ES-I3 (cell line): ENCODE measurements around the gene TWIST2.

Experiments
- H3K36me3 ChIP-seq: 2 replicates; pipeline ENCODE4 v1.6.1; 2013; ENCODE audit warnings: mild to moderate bottlenecking, low read length, control low read depth, moderate library complexity; ENCODE audit not compliant: insufficient read depth
- H3K4me1 ChIP-seq: 2 replicates; pipeline ENCODE4 v1.6.1; 2013; ENCODE audit warnings: mild to moderate bottlenecking, control low read depth, low read length; ENCODE audit not compliant: insufficient read depth
- H3K9ac ChIP-seq: 2 replicates; pipeline ENCODE4 v1.6.1; 2013; ENCODE audit warnings: low read depth, mild to moderate bottlenecking, low read length, moderate library complexity
- H3K9me3 ChIP-seq: 2 replicates; pipeline ENCODE4 v1.6.1; 2013; ENCODE audit warnings: mild to moderate bottlenecking, low read length, moderate library complexity; ENCODE audit not compliant: control insufficient read depth, insufficient read depth

TWIST2 gene

GRCh38 chr2:238900511-238900910, 52.6 kb downstream of the TWIST2 start:
- Histone ChIP-seq H3K4me1 (peaks cover 11% of the 10 kb centered on the region; the same call in 1 of the 2 replicates), H3K9me3 (no peaks in the 10 kb centered on the region), H3K36me3 (no peaks in the 10 kb centered on the region), H3K9ac (no peak overlapping the region)

GRCh38 chr2:238901461-238902057, 53.7 kb downstream of the TWIST2 start:
- no peak overlapping the region for H3K9ac ChIP-seq
- no peaks in the 10 kb centered on the region for H3K36me3 ChIP-seq
- H3K4me1 ChIP-seq = peaks cover 3% of the 10 kb centered on the region; the same call in 1 of the 2 replicates
- no peaks in the 10 kb centered on the region for H3K9me3 ChIP-seq

- Histone ChIP-seq H3K9ac (no peak overlapping the region), H3K4me1 (no peaks in the 10 kb centered on the region; the same call in 1 of the 2 replicates), H3K36me3 (no peaks in the 10 kb centered on the region), H3K9me3 (no peaks in the 10 kb centered on the region)
These were observed 54.4 kb downstream of the TWIST2 start for GRCh38 chr2:238902285-238902684.

GRCh38 chr2:238903141-238903540, 55.3 kb downstream of the TWIST2 start:
- Histone ChIP-seq H3K4me1 (no peaks in the 10 kb centered on the region; the same call in 1 of the 2 replicates), H3K36me3 (no peaks in the 10 kb centered on the region), H3K9me3 (no peaks in the 10 kb centered on the region), H3K9ac (no peak overlapping the region)

- H3K9me3 ChIP-seq = no peaks in the 10 kb centered on the region
- H3K4me1 ChIP-seq = peaks cover 2% of the 10 kb centered on the region; the same call in 1 of the 2 replicates
- H3K36me3 ChIP-seq = no peaks in the 10 kb centered on the region
- no peak overlapping the region for H3K9ac ChIP-seq
These were observed 56.3 kb downstream of the TWIST2 start for GRCh38 chr2:238904177-238904576.

GRCh38 chr2:238904716-238905115, 56.8 kb downstream of the TWIST2 start:
- Histone ChIP-seq H3K36me3 (no peaks in the 10 kb centered on the region), H3K9me3 (no peaks in the 10 kb centered on the region), H3K4me1 (peaks cover 8% of the 10 kb centered on the region; the same call in 1 of the 2 replicates), H3K9ac (no peak overlapping the region)

GRCh38 chr2:238905224-238905623, 57.3 kb downstream of the TWIST2 start:
- no peak overlapping the region for H3K9ac ChIP-seq
- H3K36me3 ChIP-seq = no peaks in the 10 kb centered on the region

GRCh38 chr2:238905644-238906043, 57.8 kb downstream of the TWIST2 start:
- no peaks in the 10 kb centered on the region for H3K9me3 ChIP-seq
- H3K36me3 ChIP-seq = no peaks in the 10 kb centered on the region
- H3K9ac ChIP-seq = no peak overlapping the region
- H3K4me1 ChIP-seq = peaks cover 10% of the 10 kb centered on the region; the same call in 1 of the 2 replicates

More at GRCh38 chr2:238905224-238905623, 57.3 kb downstream of the TWIST2 start:
- Histone ChIP-seq H3K4me1 (peaks cover 10% of the 10 kb centered on the region; the same call in 1 of the 2 replicates), H3K9me3 (no peaks in the 10 kb centered on the region)

- no peaks in the 10 kb centered on the region for H3K9me3 ChIP-seq
- H3K9ac ChIP-seq = no peak overlapping the region
These were observed 58.5 kb downstream of the TWIST2 start for GRCh38 chr2:238906254-238906935.

GRCh38 chr2:238906936-238907716, 59.2 kb downstream of the TWIST2 start:
- no peaks in the 10 kb centered on the region for H3K36me3 ChIP-seq
- H3K4me1 ChIP-seq = peaks cover 10% of the 10 kb centered on the region; the same call in 1 of the 2 replicates
- H3K9me3 ChIP-seq = no peaks in the 10 kb centered on the region
- no peak overlapping the region for H3K9ac ChIP-seq

More at GRCh38 chr2:238906254-238906935, 58.5 kb downstream of the TWIST2 start:
- no peaks in the 10 kb centered on the region for H3K36me3 ChIP-seq
- H3K4me1 ChIP-seq = peaks cover 10% of the 10 kb centered on the region; the same call in 1 of the 2 replicates

GRCh38 chr2:238907717-238908173, 59.9 kb downstream of the TWIST2 start:
- Histone ChIP-seq H3K9ac (no peak overlapping the region), H3K4me1 (peaks cover 10% of the 10 kb centered on the region; the same call in 1 of the 2 replicates), H3K9me3 (no peaks in the 10 kb centered on the region), H3K36me3 (no peaks in the 10 kb centered on the region)

GRCh38 chr2:238908960-238909951, 61.4 kb downstream of the TWIST2 start:
- Histone ChIP-seq H3K9ac (no peak overlapping the region), H3K9me3 (no peaks in the 10 kb centered on the region)

GRCh38 chr2:238910751-238911351, 63.0 kb downstream of the TWIST2 start:
- Histone ChIP-seq H3K9me3 (no peaks in the 10 kb centered on the region; the same call in 1 of the 2 replicates), H3K4me1 (peaks cover 10% of the 10 kb centered on the region; the same call in 1 of the 2 replicates), H3K36me3 (no peaks in the 10 kb centered on the region), H3K9ac (no peak overlapping the region)

More at GRCh38 chr2:238908960-238909951, 61.4 kb downstream of the TWIST2 start:
- H3K36me3 ChIP-seq = no peaks in the 10 kb centered on the region
- peaks cover 10% of the 10 kb centered on the region; the same call in 1 of the 2 replicates for H3K4me1 ChIP-seq
